Stomach (tissue), 4 donors: ENCODE results near the gene HIF1A.

Experiments used
- POLR2A ChIP-seq, 4 donors: fragments of 450-650 bp; IDR thresholded peaks; one replicate each; pipeline ENCODE4 v1.6.1; 2016; ENCODE audit warnings: antibody characterized with exemption in 4 of 4, control low read depth in 2 of 4, mild to moderate bottlenecking in 1 of 4, moderate library complexity in 1 of 4
- POLR2AphosphoS5 ChIP-seq, 3 donors: sonication (generic); formaldehyde crosslinking; IDR thresholded peaks; one replicate each; pipeline ENCODE4 v1.6.1; 2016; ENCODE audit warnings: antibody characterized with exemption in 3 of 3
- TF ChIP-seq, protein P1 (sequence below), 7 experiments: fragments of 450-650 bp in 4 of 7; fragments of 200-600 bp in 3 of 7; sonication (generic) in 3 of 7; IDR thresholded peaks; one replicate each; pipeline ENCODE4 v1.5.1; 2016 to 2019; ENCODE audit warnings: antibody characterized with exemption in 7 of 7, control low read depth in 2 of 7, mild to moderate bottlenecking in 1 of 7

DNA sequence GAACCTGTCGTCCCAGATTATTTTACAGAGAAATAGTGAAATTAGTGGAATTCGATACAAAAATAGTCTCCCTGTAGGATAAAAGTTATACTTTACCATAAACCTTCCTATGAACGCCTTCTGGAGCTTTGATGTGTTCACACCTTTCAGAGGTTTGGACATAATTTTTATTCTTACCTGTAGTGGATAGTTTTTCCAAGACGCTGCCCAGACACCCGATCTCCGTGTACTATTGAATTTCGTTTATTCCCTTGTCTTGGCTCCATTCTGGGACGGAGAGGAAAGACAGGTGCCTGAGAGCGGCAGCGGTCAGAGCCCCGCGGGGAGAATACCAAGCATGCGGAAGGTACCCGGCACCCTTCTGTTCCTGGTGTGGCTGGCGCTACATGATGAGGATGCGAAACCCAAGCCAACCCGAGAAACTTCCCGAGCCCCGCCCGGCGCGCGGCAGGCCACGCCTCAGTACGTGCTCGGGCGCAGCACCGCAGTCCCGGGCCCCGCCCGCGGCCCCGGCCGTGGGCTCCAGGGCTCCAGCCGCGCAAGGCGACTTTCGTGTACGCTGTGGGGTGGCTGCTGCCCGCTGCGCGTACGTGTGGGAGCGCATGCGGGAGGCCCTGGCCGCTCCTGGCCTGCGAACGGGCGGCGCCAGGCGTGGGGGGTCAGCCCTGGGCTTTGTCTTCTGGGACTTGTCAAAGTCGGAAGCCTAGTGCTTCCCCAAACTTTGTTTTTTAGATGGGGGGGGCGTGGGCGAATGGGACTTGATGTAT lies 55.6 kb downstream of the HIF1A start:
- TF ChIP-seq, protein P1, sequence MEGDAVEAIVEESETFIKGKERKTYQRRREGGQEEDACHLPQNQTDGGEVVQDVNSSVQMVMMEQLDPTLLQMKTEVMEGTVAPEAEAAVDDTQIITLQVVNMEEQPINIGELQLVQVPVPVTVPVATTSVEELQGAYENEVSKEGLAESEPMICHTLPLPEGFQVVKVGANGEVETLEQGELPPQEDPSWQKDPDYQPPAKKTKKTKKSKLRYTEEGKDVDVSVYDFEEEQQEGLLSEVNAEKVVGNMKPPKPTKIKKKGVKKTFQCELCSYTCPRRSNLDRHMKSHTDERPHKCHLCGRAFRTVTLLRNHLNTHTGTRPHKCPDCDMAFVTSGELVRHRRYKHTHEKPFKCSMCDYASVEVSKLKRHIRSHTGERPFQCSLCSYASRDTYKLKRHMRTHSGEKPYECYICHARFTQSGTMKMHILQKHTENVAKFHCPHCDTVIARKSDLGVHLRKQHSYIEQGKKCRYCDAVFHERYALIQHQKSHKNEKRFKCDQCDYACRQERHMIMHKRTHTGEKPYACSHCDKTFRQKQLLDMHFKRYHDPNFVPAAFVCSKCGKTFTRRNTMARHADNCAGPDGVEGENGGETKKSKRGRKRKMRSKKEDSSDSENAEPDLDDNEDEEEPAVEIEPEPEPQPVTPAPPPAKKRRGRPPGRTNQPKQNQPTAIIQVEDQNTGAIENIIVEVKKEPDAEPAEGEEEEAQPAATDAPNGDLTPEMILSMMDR (IDR thresholded peaks at IDR 0.05): no peak
- TF ChIP-seq POLR2A (IDR thresholded peaks at IDR 0.05): peak in 1 of 4 donors; percentile 4
- peak; percentile 47 to 88 (median 77) for TF ChIP-seq POLR2AphosphoS5 (IDR thresholded peaks at IDR 0.05)
